OCI-LY7 (cell line): ENCODE data around the gene ACTL7A. TPM values are rescaled to one million over a fixed set of nuclear protein-coding genes. Genes with fewer than 3 reads are reported as not detected.

Experiments used
- BruUV-seq: library from RNA; stranded (reverse); fragments of 400-500 nt; replicated peaks from 2 replicates; lab custom pipeline; 2021; lab: Mats Ljungman, UMichigan
- CTCF ChIA-PET: fragments of 300-600 bp; sonication (Branson Sonifier 250); formaldehyde crosslinking; loops from one replicate; lab custom pipeline; 2022; ENCODE audit warnings: antibody characterized with exemption; ENCODE audit not compliant: unreplicated experiment; lab: Charles Lee
- POLR2A ChIA-PET: fragments of 300-600 bp; sonication (Branson Sonifier 250); formaldehyde crosslinking; loops from one replicate; lab custom pipeline; 2022; ENCODE audit warnings: antibody characterized with exemption; lab: Charles Lee
- DNase-seq: peaks from one replicate; pipeline ENCODE4 v3.0.0-alpha.2; 2015; ENCODE audit warnings: low spot score
- H2AFZ ChIP-seq: fragments of 200-600 bp; sonication (generic), shearing (Covaris generic); 2 replicates; pipeline ENCODE4 v1.6.1; 2014; ENCODE audit warnings: mild to moderate bottlenecking, antibody characterized with exemption, low read length, moderate library complexity
- H3K27ac ChIP-seq: fragments of 200-600 bp; sonication (generic); 2 replicates; pipeline ENCODE4 v1.5.1; 2014; ENCODE audit warnings: mixed run types, low read depth, mild to moderate bottlenecking, moderate library complexity, low read length, inconsistent platforms; ENCODE audit not compliant: poor library complexity, severe bottlenecking
- H3K36me3 ChIP-seq: fragments of 200-600 bp; sonication (generic); 2 replicates; pipeline ENCODE4 v1.6.1; 2014; ENCODE audit warnings: mild to moderate bottlenecking, antibody characterized with exemption, low read length, moderate library complexity, mixed read lengths; ENCODE audit not compliant: insufficient read depth
- H3K4me1 ChIP-seq: fragments of 200-600 bp; sonication (generic); 2 replicates; pipeline ENCODE4 v1.5.1; 2014; ENCODE audit warnings: mild to moderate bottlenecking, low read length; ENCODE audit not compliant: insufficient read depth, poor library complexity, severe bottlenecking
- H3K4me2 ChIP-seq: fragments of 200-600 bp; sonication (generic); 2 replicates; pipeline ENCODE4 v1.6.1; 2014; ENCODE audit warnings: mild to moderate bottlenecking, low read length
- H3K4me3 ChIP-seq: fragments of 200-600 bp; sonication (generic); 2 replicates; pipeline ENCODE4 v1.5.1; 2014; ENCODE audit warnings: mild to moderate bottlenecking, low read depth, low read length; ENCODE audit not compliant: poor library complexity, severe bottlenecking
- H3K79me2 ChIP-seq: fragments of 200-600 bp; sonication (generic); 2 replicates; pipeline ENCODE4 v1.6.1; 2016; ENCODE audit warnings: low read depth, mild to moderate bottlenecking, low read length, moderate library complexity, mixed read lengths; ENCODE audit not compliant: insufficient read depth
- H3K9me2 ChIP-seq: fragments of 200-600 bp; sonication (generic); 2 replicates; pipeline ENCODE4 v1.6.1; 2016; ENCODE audit warnings: mild to moderate bottlenecking, low read length, mixed read lengths; ENCODE audit not compliant: insufficient read depth
- H3K9me3 ChIP-seq: fragments of 200-600 bp; sonication (generic); 2 replicates; pipeline ENCODE4 v1.6.1; 2014; ENCODE audit warnings: mild to moderate bottlenecking, mixed run types, low read length, mixed read lengths
- H4K20me1 ChIP-seq: fragments of 200-600 bp; sonication (generic); 2 replicates; pipeline ENCODE4 v1.6.1; 2014; ENCODE audit warnings: mild to moderate bottlenecking, antibody characterized with exemption, low read length, moderate library complexity, mixed read lengths; ENCODE audit not compliant: insufficient read depth
- CTCF ChIP-seq: fragments of 200-600 bp; sonication (generic); conservative IDR thresholded peaks from 2 replicates; pipeline ENCODE4 v1.5.1; 2014; ENCODE audit warnings: mild to moderate bottlenecking, antibody characterized with exemption, low read length, moderate library complexity, mixed read lengths
- EZH2phosphoT487 ChIP-seq: fragments of 200-600 bp; sonication (generic); IDR thresholded peaks from 2 replicates; pipeline ENCODE4 v1.6.1; 2018; ENCODE audit warnings: low read depth, borderline replicate concordance, mild to moderate bottlenecking, mixed run types, antibody characterized with exemption, low read length, moderate library complexity, mixed read lengths
- intact Hi-C: fragments of 100-400 bp; cut with micrococcal nuclease; formaldehyde crosslinking; loops from one replicate; pipeline ENCODE4 v1.10.0; 2022; ENCODE audit not compliant: unreplicated experiment
- total RNA-seq, 2 experiments: library from RNA; depleted of rRNA in 1 of 2; stranded (reverse); fragments of >200 nt in 1 of 2; shearing (Covaris generic) in 1 of 2; gene quantifications; 2 replicates each; pipeline ENCODE4 v1.2.3, GENCODE V29; 2014 to 2022

Gene ACTL7A
- total RNA-seq, 2 experiments from 2014 or later = not detected

GRCh38 chr9:108836319-108836718, 25.7 kb upstream of the ACTL7A start:
- H3K9me3 ChIP-seq = no peaks in the 10 kb centered on the region
- H3K9me2 ChIP-seq = no peaks in the 10 kb centered on the region
- no TSS peak for BruUV-seq
- no peaks in the 10 kb centered on the region for H3K4me1 ChIP-seq
- intact Hi-C loops = no loop called here
- no peaks in the 10 kb centered on the region for H4K20me1 ChIP-seq
- TF ChIP-seq CTCF (no peak), EZH2phosphoT487 (no peak)
- no peak overlapping the region for H2AFZ ChIP-seq
- no peaks in the 10 kb centered on the region for H3K79me2 ChIP-seq
- ChIA-PET CTCF (interaction anchor here (0.6 kb wide), 1 partner anchor 482 kb away, joined by 4 read pairs; no protein-coding TSS in a partner anchor), POLR2A (interaction anchor here (0.8 to 1.0 kb wide), 2 partner anchors 9 to 765 kb away, joined by 3 read pairs; no protein-coding TSS in a partner anchor)
- no peaks in the 10 kb centered on the region for H3K36me3 ChIP-seq
- no peak overlapping the region for H3K27ac ChIP-seq
- no peak for DNase-seq
- H3K4me3 ChIP-seq = no peak overlapping the region
- H3K4me2 ChIP-seq = no peak overlapping the region

- CTCF ChIA-PET = no interaction called here
- Histone ChIP-seq H3K27ac (no peak overlapping the region), H3K4me3 (no peak overlapping the region), H3K36me3 (no peaks in the 10 kb centered on the region), H3K79me2 (no peaks in the 10 kb centered on the region), H2AFZ (no peak overlapping the region), H4K20me1 (no peaks in the 10 kb centered on the region), H3K4me2 (no peak overlapping the region), H3K4me1 (no peaks in the 10 kb centered on the region), H3K9me2 (no peaks in the 10 kb centered on the region), H3K9me3 (no peaks in the 10 kb centered on the region)
- intact Hi-C loops = no loop called here
- DNase-seq = no peak
- POLR2A ChIA-PET = no interaction called here
- BruUV-seq = no TSS peak
- TF ChIP-seq CTCF = no peak
- no peak for TF ChIP-seq EZH2phosphoT487
Measured at GRCh38 chr9:108836781-108837180, 25.3 kb upstream of the ACTL7A start.

GRCh38 chr9:108837530-108837929, 24.5 kb upstream of the ACTL7A start:
- Histone ChIP-seq H3K4me2 (no peak overlapping the region), H3K27ac (no peak overlapping the region), H4K20me1 (no peaks in the 10 kb centered on the region), H3K4me1 (no peaks in the 10 kb centered on the region), H3K9me2 (no peaks in the 10 kb centered on the region), H3K36me3 (no peaks in the 10 kb centered on the region), H3K79me2 (no peaks in the 10 kb centered on the region), H3K4me3 (no peak overlapping the region), H2AFZ (no peak overlapping the region), H3K9me3 (no peaks in the 10 kb centered on the region)
- no peak for DNase-seq
- ChIA-PET POLR2A (no interaction called here), CTCF (no interaction called here)
- no TSS peak for BruUV-seq
- TF ChIP-seq CTCF (no peak), EZH2phosphoT487 (no peak)
- intact Hi-C loops = no loop called here
